Muscle of arm (tissue), 12 donors: Measurements from ENCODE around the gene SNAPIN. TPM values are rescaled to one million over a fixed set of nuclear protein-coding genes. Genes with fewer than 3 reads are reported as not detected.
"Not testable (repeated sequence)": the region's sequence is repeated elsewhere in the genome, so short reads cannot be mapped to it uniquely, and the experiment has no call there.

Experiments used
- DNase-seq: peaks from one replicate; pipeline ENCODE4 v3.0.0-alpha.2; 2013
- polyA plus RNA-seq, 12 donors: library from polyadenylated mRNA; unstranded; fragments of 120-200 nt; gene quantifications; one replicate each; pipeline ENCODE4 v1.2.1, GENCODE V29; 2013; ENCODE audit not compliant: insufficient read length in 12 of 12

The SNAPIN gene
- polyA plus RNA-seq, 12 donors: 31.5 to 54.8 (median 50.2) TPM; not detected in 1

- no peak for DNase-seq
Observed at GRCh38 chr1:153643100-153643499, 15.4 kb upstream of the SNAPIN start.

GRCh38 chr1:153643816-153644215 lies 14.7 kb upstream of the SNAPIN start:
- DNase-seq: no peak

- DNase-seq: no peak
Observed at GRCh38 chr1:153646672-153647345, 11.7 kb upstream of the SNAPIN start.

GRCh38 chr1:153647346-153647714 lies 11.2 kb upstream of the SNAPIN start:
- no peak for DNase-seq

GRCh38 chr1:153648000-153648643 lies 10.4 kb upstream of the SNAPIN start:
- DNase-seq: no peak

- no peak for DNase-seq
Observed at GRCh38 chr1:153649137-153649862, 9.2 kb upstream of the SNAPIN start.

GRCh38 chr1:153649863-153650235 lies 8.7 kb upstream of the SNAPIN start:
- peak; percentile 55 for DNase-seq

GRCh38 chr1:153651771-153652170 lies 6.7 kb upstream of the SNAPIN start:
- DNase-seq: no peak

GRCh38 chr1:153652805-153653500 lies 5.5 kb upstream of the SNAPIN start:
- no peak for DNase-seq

GRCh38 chr1:153655333-153655732 lies 3.2 kb upstream of the SNAPIN start:
- no peak for DNase-seq

GRCh38 chr1:153659175-153659534 lies 652 bp downstream of the SNAPIN start:
- no peak for DNase-seq

- DNase-seq: no peak
Observed at GRCh38 chr1:153659656-153660055, 1.2 kb downstream of the SNAPIN start.

GRCh38 chr1:153661111-153661708 lies 2.7 kb downstream of the SNAPIN start:
- no peak for DNase-seq

GRCh38 chr1:153662269-153662668 lies 3.8 kb downstream of the SNAPIN start:
- DNase-seq: no peak

- no peak for DNase-seq
Observed at GRCh38 chr1:153663211-153663610, 4.7 kb downstream of the SNAPIN start.

GRCh38 chr1:153667439-153667838 lies 8.9 kb downstream of the SNAPIN start:
- DNase-seq: no peak

- DNase-seq: not testable (repeated sequence)
Observed at GRCh38 chr1:153668672-153669071, 10.2 kb downstream of the SNAPIN start.

GRCh38 chr1:153669606-153670005 lies 11.1 kb downstream of the SNAPIN start:
- no peak for DNase-seq

GRCh38 chr1:153670257-153670858 lies 11.9 kb downstream of the SNAPIN start:
- no peak for DNase-seq

GRCh38 chr1:153670859-153671627 lies 12.5 kb downstream of the SNAPIN start, which contains the start of gene ILF2:
Gene ILF2 (minus strand): TSS chr1:153670993. CDS start chr1:153670922, 71 bp downstream.
- DNase-seq: peak; percentile 99
